ENCODE data around the gene GATAD2B. TPM values are rescaled to one million over a fixed set of nuclear protein-coding genes. Genes with fewer than 3 reads are reported as not detected.

GATAD2B gene
- total and polyA plus RNA-seq, 5 donors from 2014 or later = 2.9 to 81.5 (median 3.4) TPM

GRCh38 chr1:153794624-153795329 lies 128.0 kb downstream of the GATAD2B start:
- H3K27ac Mint-ChIP-seq = peak overlapping the region in 2 of 3 donors; percentile 62
- no peaks in the 10 kb centered on the region for H3K9me3 Mint-ChIP-seq
- Histone ChIP-seq H3K27ac (ENCODE audit: insufficient read depth, low read length, poor library complexity, severe bottlenecking) (no peak overlapping the region), H3K27me3 (ENCODE audit: control insufficient read depth, insufficient read depth, low read length) (no peaks in the 10 kb centered on the region), H3K4me3 (ENCODE audit: low read depth, low read length) (no peak overlapping the region), H3K4me1 (ENCODE audit: control insufficient read depth, insufficient read depth, low read length, poor library complexity, severe bottlenecking) (no peaks in the 10 kb centered on the region), H3K9me3 (ENCODE audit: control insufficient read depth in 2 of 2, low read length in 2 of 2) (no peaks in the 10 kb centered on the region), H3K36me3 (ENCODE audit: control insufficient read depth, insufficient read depth, low read length) (no peaks in the 10 kb centered on the region)
- H3K27me3 Mint-ChIP-seq = peaks cover 5% of the 10 kb centered on the region
- ATAC-seq (ENCODE audit: low read depth in 2 of 2) (no peak), DNase-seq (no peak)
- peaks cover 4 to 15% (median 8%) of the 10 kb centered on the region in 4 donors for H3K4me1 Mint-ChIP-seq
- H3K36me3 Mint-ChIP-seq = no peaks in the 10 kb centered on the region
- H3K4me3 Mint-ChIP-seq = no peak overlapping the region

GRCh38 chr1:153793973-153794615 lies 128.7 kb downstream of the GATAD2B start:
- H3K4me1 Mint-ChIP-seq = peaks cover 7 to 20% (median 9%) of the 10 kb centered on the region in 4 donors
- H3K4me3 Mint-ChIP-seq = no peak overlapping the region
- H3K27ac Mint-ChIP-seq = peak overlapping the region in 1 of 3 donors; percentile 93
- no peak overlapping the region for H3K27ac ChIP-seq (ENCODE audit: insufficient read depth, low read length, poor library complexity, severe bottlenecking)
- peaks cover 3% of the 10 kb centered on the region for H3K4me1 ChIP-seq (ENCODE audit: control insufficient read depth, insufficient read depth, low read length, poor library complexity, severe bottlenecking)
- H3K9me3 Mint-ChIP-seq = no peaks in the 10 kb centered on the region
- no peaks in the 10 kb centered on the region for H3K27me3 ChIP-seq (ENCODE audit: control insufficient read depth, insufficient read depth, low read length)
- no peaks in the 10 kb centered on the region for H3K36me3 Mint-ChIP-seq
- ATAC-seq (ENCODE audit: low read depth in 2 of 2) (no peak), DNase-seq (no peak)
- H3K36me3 ChIP-seq (ENCODE audit: control insufficient read depth, insufficient read depth, low read length) = no peaks in the 10 kb centered on the region
- no peaks in the 10 kb centered on the region for H3K9me3 ChIP-seq (ENCODE audit: control insufficient read depth in 2 of 2, low read length in 2 of 2)
- no peak overlapping the region for H3K4me3 ChIP-seq (ENCODE audit: low read depth, low read length)
- peaks cover 10% of the 10 kb centered on the region for H3K27me3 Mint-ChIP-seq

GRCh38 chr1:153793261-153793972 lies 129.4 kb downstream of the GATAD2B start:
- Histone ChIP-seq H3K36me3 (ENCODE audit: control insufficient read depth, insufficient read depth, low read length) (no peaks in the 10 kb centered on the region), H3K9me3 (ENCODE audit: control insufficient read depth in 2 of 2, low read length in 2 of 2) (no peaks in the 10 kb centered on the region), H3K4me1 (ENCODE audit: control insufficient read depth, insufficient read depth, low read length, poor library complexity, severe bottlenecking) (peaks cover 3% of the 10 kb centered on the region), H3K4me3 (ENCODE audit: low read depth, low read length) (no peak overlapping the region), H3K27ac (ENCODE audit: insufficient read depth, low read length, poor library complexity, severe bottlenecking) (no peak overlapping the region), H3K27me3 (ENCODE audit: control insufficient read depth, insufficient read depth, low read length) (no peaks in the 10 kb centered on the region)
- ATAC-seq (ENCODE audit: low read depth in 2 of 2) (no peak), DNase-seq (no peak)
- Mint-ChIP-seq H3K27ac (no peak overlapping the region), H3K27me3 (peaks cover 10% of the 10 kb centered on the region), H3K9me3 (no peaks in the 10 kb centered on the region), H3K4me3 (no peak overlapping the region), H3K4me1 (peaks cover 7 to 20% (median 9%) of the 10 kb centered on the region in 4 donors), H3K36me3 (no peaks in the 10 kb centered on the region)

- peaks cover 3% of the 10 kb centered on the region for H3K4me1 ChIP-seq (ENCODE audit: control insufficient read depth, insufficient read depth, low read length, poor library complexity, severe bottlenecking)
Observed at GRCh38 chr1:153792631-153793041, 130.1 kb downstream of the GATAD2B start.

GRCh38 chr1:153791648-153792253 lies 131.0 kb downstream of the GATAD2B start:
- Histone ChIP-seq H3K27ac (ENCODE audit: insufficient read depth, low read length, poor library complexity, severe bottlenecking) (no peak overlapping the region), H3K9me3 (ENCODE audit: control insufficient read depth in 2 of 2, low read length in 2 of 2) (no peaks in the 10 kb centered on the region), H3K27me3 (ENCODE audit: control insufficient read depth, insufficient read depth, low read length) (no peaks in the 10 kb centered on the region), H3K36me3 (ENCODE audit: control insufficient read depth, insufficient read depth, low read length) (no peaks in the 10 kb centered on the region), H3K4me3 (ENCODE audit: low read depth, low read length) (no peak overlapping the region), H3K4me1 (ENCODE audit: control insufficient read depth, insufficient read depth, low read length, poor library complexity, severe bottlenecking) (peaks cover 3% of the 10 kb centered on the region)
- ATAC-seq (ENCODE audit: low read depth in 2 of 2) = no peak
- H3K4me3 Mint-ChIP-seq = peak overlapping the region in 1 of 4 donors; percentile 61
- H3K9me3 Mint-ChIP-seq = no peaks in the 10 kb centered on the region
- no peak for DNase-seq
- H3K4me1 Mint-ChIP-seq = peaks cover 2 to 15% (median 7%) of the 10 kb centered on the region in 4 donors
- H3K27ac Mint-ChIP-seq = no peak overlapping the region
- H3K36me3 Mint-ChIP-seq = no peaks in the 10 kb centered on the region
- peaks cover 10% of the 10 kb centered on the region for H3K27me3 Mint-ChIP-seq

More at GRCh38 chr1:153792631-153793041, 130.1 kb downstream of the GATAD2B start:
- peaks cover 10% of the 10 kb centered on the region for H3K27me3 Mint-ChIP-seq
- H3K4me1 Mint-ChIP-seq = peaks cover 7 to 20% (median 9%) of the 10 kb centered on the region in 4 donors
- H3K36me3 Mint-ChIP-seq = no peaks in the 10 kb centered on the region
- ATAC-seq (ENCODE audit: low read depth in 2 of 2) (no peak), DNase-seq (no peak)
- Histone ChIP-seq H3K27ac (ENCODE audit: insufficient read depth, low read length, poor library complexity, severe bottlenecking) (no peak overlapping the region), H3K9me3 (ENCODE audit: control insufficient read depth in 2 of 2, low read length in 2 of 2) (no peaks in the 10 kb centered on the region), H3K27me3 (ENCODE audit: control insufficient read depth, insufficient read depth, low read length) (no peaks in the 10 kb centered on the region), H3K4me3 (ENCODE audit: low read depth, low read length) (no peak overlapping the region), H3K36me3 (ENCODE audit: control insufficient read depth, insufficient read depth, low read length) (no peaks in the 10 kb centered on the region)
- H3K27ac Mint-ChIP-seq = no peak overlapping the region
- no peaks in the 10 kb centered on the region for H3K9me3 Mint-ChIP-seq
- no peak overlapping the region for H3K4me3 Mint-ChIP-seq

GRCh38 chr1:153790966-153791647 lies 131.7 kb downstream of the GATAD2B start:
- Mint-ChIP-seq H3K9me3 (no peaks in the 10 kb centered on the region), H3K4me3 (no peak overlapping the region), H3K36me3 (no peaks in the 10 kb centered on the region), H3K27ac (peak overlapping the region in 2 of 3 donors; percentile 1 to 66), H3K27me3 (peaks cover 10% of the 10 kb centered on the region), H3K4me1 (peaks cover 2 to 11% (median 7%) of the 10 kb centered on the region in 4 donors)
- no peaks in the 10 kb centered on the region for H3K36me3 ChIP-seq (ENCODE audit: control insufficient read depth, insufficient read depth, low read length)
- no peaks in the 10 kb centered on the region for H3K27me3 ChIP-seq (ENCODE audit: control insufficient read depth, insufficient read depth, low read length)
- no peaks in the 10 kb centered on the region for H3K9me3 ChIP-seq (ENCODE audit: control insufficient read depth in 2 of 2, low read length in 2 of 2)
- ATAC-seq (ENCODE audit: low read depth in 2 of 2) = peak; percentile 55 to 68
- H3K4me1 ChIP-seq (ENCODE audit: control insufficient read depth, insufficient read depth, low read length, poor library complexity, severe bottlenecking) = peaks cover 3% of the 10 kb centered on the region
- no peak overlapping the region for H3K27ac ChIP-seq (ENCODE audit: insufficient read depth, low read length, poor library complexity, severe bottlenecking)
- DNase-seq = peak in 1 of 3 donors; percentile 59
- no peak overlapping the region for H3K4me3 ChIP-seq (ENCODE audit: low read depth, low read length)

- DNase-seq (no peak), ATAC-seq (ENCODE audit: low read depth in 2 of 2) (no peak)
- no peak overlapping the region for H3K4me3 ChIP-seq (ENCODE audit: low read depth, low read length)
- Mint-ChIP-seq H3K4me3 (no peak overlapping the region), H3K4me1 (peaks cover 2 to 11% (median 7%) of the 10 kb centered on the region in 4 donors), H3K9me3 (no peaks in the 10 kb centered on the region), H3K36me3 (no peaks in the 10 kb centered on the region), H3K27ac (peak overlapping the region in 1 of 3 donors; percentile 66), H3K27me3 (peaks cover 10% of the 10 kb centered on the region)
- H3K4me1 ChIP-seq (ENCODE audit: control insufficient read depth, insufficient read depth, low read length, poor library complexity, severe bottlenecking) = peaks cover 3% of the 10 kb centered on the region
- H3K27ac ChIP-seq (ENCODE audit: insufficient read depth, low read length, poor library complexity, severe bottlenecking) = no peak overlapping the region
- H3K27me3 ChIP-seq (ENCODE audit: control insufficient read depth, insufficient read depth, low read length) = no peaks in the 10 kb centered on the region
- H3K9me3 ChIP-seq (ENCODE audit: control insufficient read depth in 2 of 2, low read length in 2 of 2) = no peaks in the 10 kb centered on the region
- no peaks in the 10 kb centered on the region for H3K36me3 ChIP-seq (ENCODE audit: control insufficient read depth, insufficient read depth, low read length)
Observed at GRCh38 chr1:153790313-153790965, 132.3 kb downstream of the GATAD2B start.
